Activated T-cell treated with anti-CD3 and anti-CD28 coated beads, Interleukin-2, amount 50 U/mL, for 1 hour (primary cell): ENCODE results near the gene PLEKHA3.
"Not testable (repeated sequence)": the region's sequence is repeated elsewhere in the genome, so short reads cannot be mapped to it uniquely, and the experiment has no call there.

Experiments
- DNase-seq: peaks from one replicate; pipeline ENCODE4 v3.0.0-alpha.2; 2020

PLEKHA3 gene

DNA sequence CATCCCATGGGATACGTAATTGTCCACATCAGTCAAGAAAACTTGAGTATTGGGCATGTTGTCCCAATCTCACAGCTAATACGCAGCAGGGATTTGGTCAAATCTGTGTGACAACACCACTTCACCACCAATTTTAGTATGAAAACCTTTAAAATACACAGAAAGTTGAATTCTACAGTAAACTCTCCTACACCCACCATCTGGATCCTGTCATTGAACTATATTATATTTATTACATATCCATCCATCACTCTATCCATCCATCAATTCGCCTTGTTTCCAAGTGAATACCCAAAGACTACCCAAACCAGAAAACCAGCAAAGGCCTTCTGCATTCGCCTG, 1.0 kb upstream of the PLEKHA3 start:
- no peak for DNase-seq

DNA sequence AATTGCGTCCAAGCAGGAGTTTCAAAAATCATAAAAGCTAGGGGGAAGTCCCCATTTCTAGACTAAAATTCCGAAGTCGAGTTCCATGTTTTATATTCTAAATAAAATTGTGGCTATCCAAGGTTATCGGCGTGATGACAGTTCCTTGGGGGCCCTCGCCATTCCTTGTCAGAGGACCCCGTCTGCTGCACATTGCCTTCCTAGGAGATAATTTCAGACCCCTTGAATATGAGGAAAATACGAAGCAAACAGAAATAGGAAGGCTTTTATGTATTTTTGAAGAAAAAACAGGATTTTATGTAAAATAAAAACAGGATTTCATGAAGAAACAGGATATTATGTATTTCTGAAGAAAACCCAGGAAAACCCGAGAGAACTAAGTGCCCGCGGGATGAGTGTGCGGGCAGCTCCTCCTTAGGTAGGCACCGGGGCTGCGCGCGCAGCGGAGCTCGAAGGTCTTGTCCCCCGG, 465 bp upstream of the PLEKHA3 start:
- DNase-seq, result no peak

DNA sequence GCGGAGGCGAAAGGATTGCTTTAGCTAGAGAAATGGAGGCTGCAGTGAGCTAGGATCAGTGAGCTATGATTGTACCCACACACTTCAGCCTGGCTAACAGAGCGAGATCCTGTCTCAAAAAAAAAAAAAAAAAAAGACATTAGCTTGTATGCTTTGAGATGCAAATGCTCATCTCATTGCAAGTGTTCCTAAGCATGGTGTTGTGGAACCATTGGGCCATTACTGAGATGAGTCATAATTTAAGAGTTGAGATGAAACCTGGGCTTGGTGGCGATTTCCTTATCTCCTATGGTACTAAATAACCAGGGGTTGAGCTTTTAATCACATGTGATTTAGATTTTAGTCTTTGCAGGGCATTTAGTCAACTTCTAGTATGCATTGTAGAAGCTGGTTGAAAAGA, 2.2 kb downstream of the PLEKHA3 start:
- DNase-seq, result no peak

DNA sequence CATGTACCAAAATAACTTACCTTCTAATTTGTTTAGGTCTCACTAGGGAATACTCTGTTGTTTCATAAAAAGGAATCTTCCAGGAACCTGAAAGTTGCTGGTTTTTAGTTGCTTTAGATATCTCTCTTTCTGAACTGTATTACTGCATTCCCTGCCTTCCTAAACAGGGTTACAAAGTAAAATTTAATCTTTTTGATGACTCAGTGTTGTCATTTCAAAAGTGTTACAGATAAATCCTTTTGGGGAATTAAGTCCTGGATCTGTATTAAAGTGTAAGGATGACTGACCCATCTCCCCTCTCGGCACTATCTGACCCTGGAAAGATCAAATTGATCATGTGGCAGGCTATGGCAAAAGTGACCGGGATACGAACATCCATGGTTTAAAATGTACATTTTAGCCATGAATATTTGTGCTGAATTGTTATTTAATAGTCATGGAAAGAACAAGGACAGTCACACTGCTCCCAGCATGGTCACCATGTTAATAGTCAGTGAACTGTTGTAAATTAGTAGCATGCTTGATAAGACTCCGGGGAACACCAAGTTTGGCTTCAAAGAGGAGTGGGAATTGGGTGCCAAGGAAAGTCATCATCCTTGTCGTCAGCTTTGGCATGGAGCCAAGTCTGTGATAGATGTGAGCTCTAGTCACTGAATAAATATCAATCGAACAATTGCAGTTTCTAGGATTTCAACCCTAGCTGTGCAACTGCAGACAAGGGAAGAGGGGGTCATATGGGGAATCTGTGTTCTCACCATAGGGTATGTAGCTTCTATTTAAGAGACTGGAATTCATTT, 4.2 kb downstream of the PLEKHA3 start:
- DNase-seq, result no peak

DNA sequence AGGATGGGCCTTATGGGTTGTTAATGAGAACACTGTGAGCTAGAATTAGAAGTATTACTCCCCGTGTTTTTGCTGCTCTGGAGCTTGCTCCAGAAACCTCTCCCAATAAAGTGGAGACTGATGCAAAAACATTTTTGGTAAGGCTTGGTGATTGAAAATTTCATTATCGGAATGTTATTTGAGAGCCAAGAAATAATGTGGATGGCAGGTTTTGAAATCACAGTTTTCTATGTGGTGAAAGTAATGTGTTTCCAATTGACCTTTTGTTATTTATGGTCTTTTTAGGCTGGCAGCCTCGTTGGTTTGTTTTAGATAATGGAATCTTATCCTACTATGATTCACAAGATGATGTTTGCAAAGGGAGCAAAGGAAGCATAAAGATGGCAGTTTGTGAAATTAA, 5.1 kb downstream of the PLEKHA3 start:
- DNase-seq, result no peak

GRCh38 chr2:178491612-178492011, 11.4 kb downstream of the PLEKHA3 start:
- DNase-seq, result no peak

GRCh38 chr2:178496049-178496448, 15.8 kb downstream of the PLEKHA3 start:
- DNase-seq, result no peak

GRCh38 chr2:178498137-178498536, 17.9 kb downstream of the PLEKHA3 start:
- DNase-seq, result no peak

DNA sequence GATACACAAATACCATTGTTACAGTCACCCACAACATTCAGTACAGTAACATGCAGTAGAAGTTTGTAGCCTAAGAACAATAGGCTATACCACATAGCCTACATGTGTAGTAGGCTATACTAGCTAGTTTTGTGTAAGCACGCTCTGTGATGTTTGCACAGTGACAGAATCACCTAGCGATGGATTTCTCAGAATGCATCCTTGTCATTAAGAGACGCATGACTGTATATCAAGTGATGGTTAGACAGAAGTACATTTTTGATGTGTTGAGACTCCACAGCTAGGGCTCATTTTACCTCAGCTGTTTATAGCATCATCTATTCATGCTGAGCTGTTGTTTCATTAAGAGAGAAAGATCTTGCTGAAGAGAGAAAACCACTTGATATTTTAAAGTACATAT, 19.4 kb downstream of the PLEKHA3 start:
- DNase-seq, result no peak

DNA sequence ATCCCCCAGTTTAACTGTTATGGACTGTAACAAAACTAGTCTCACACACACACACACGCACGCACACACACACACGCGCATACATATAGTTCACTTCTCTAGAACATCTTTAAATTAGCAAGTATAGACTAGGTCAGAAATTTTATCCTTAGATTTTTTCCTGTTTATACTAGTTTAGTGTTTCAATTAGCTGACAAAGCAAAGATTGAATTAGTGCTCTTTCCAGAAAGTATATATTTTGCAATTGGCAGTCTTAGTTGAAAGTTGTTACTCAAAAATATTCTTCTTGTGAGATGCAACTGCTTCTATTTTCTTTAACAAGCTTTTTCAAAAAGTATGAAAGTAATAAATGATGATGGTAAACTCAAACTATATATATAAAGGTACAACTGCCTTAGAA, 22.5 kb downstream of the PLEKHA3 start:
- no peak for DNase-seq

GRCh38 chr2:178506101-178506500, 25.8 kb downstream of the PLEKHA3 start:
- DNase-seq, result no peak

- DNase-seq, result no peak
Measured at GRCh38 chr2:178506524-178506923, 26.3 kb downstream of the PLEKHA3 start.

- DNase-seq, result no peak
Measured at GRCh38 chr2:178506949-178507348, 26.7 kb downstream of the PLEKHA3 start.

DNA sequence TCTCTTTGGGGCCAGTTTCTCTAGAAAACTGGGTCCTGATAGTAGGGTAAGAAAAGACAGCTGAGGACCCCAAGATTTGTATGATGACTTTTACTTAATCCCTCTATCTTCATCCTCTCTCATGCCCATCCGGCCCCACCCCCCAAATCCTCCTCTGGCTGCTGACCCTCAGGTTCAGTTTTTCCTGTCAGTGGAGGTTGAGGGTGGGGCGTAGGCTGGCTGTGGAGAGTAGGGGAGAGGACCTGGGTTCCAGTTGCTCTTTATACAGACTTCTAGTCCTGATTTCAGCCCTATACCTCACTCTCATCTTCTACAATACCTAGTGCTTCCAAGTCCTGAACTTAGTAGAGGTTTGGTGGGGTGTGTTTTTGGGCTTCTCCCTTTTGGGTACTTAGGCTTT, 28.4 kb downstream of the PLEKHA3 start:
- no peak for DNase-seq

GRCh38 chr2:178510384-178510783, 30.1 kb downstream of the PLEKHA3 start:
- DNase-seq, result no peak

- no peak for DNase-seq
Measured at GRCh38 chr2:178512484-178512883, 32.2 kb downstream of the PLEKHA3 start.

GRCh38 chr2:178513876-178514275, 33.6 kb downstream of the PLEKHA3 start:
- no peak for DNase-seq

GRCh38 chr2:178514664-178515063, 34.4 kb downstream of the PLEKHA3 start:
- no peak for DNase-seq

GRCh38 chr2:178517496-178517895, 37.2 kb downstream of the PLEKHA3 start:
- no peak for DNase-seq

GRCh38 chr2:178521304-178522150, 41.3 kb downstream of the PLEKHA3 start:
- no peak for DNase-seq

DNA sequence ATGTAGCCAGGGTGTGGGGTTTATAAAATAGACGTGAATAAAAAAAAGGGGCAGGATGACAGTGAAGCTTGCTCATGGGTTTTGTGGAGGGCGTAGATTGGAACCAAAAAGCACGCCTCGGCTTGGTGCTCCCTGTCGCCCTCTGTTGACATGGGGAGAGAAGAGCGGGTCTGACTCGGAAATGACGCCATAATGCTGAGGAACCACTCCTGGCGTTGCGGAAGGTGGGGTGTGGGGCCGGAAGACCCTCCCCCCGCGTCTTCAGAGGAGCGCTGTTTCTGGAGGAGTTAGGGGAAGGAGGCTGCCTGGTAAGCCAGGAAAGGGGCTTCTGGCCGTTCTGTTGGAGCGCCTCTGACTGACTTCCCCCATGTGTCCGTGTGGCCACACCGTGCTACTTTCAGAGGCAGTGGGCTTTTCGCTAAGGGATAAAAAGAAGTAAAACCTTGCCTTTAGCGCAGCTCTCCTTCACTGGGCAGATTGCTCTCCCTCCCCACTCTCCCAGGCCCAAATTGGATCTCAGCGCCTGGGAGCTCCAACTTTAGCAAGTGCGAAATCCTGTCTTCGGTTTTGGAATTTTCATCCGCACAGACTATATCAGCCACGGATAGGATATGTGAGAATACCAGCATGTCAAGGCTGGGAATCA, 42.8 kb downstream of the PLEKHA3 start:
- peak; percentile 83 for DNase-seq

GRCh38 chr2:178523596-178524134, 43.4 kb downstream of the PLEKHA3 start:
- DNase-seq, result no peak

GRCh38 chr2:178525010-178525409, 44.8 kb downstream of the PLEKHA3 start:
- not testable (repeated sequence) for DNase-seq
